Measurements from ENCODE around the gene PIH1D1. TPM values are rescaled to one million over a fixed set of nuclear protein-coding genes. Genes with fewer than 3 reads are reported as not detected.

PIH1D1 gene
- total RNA-seq, 1 donor from 2014 or later: 130 TPM

DNA sequence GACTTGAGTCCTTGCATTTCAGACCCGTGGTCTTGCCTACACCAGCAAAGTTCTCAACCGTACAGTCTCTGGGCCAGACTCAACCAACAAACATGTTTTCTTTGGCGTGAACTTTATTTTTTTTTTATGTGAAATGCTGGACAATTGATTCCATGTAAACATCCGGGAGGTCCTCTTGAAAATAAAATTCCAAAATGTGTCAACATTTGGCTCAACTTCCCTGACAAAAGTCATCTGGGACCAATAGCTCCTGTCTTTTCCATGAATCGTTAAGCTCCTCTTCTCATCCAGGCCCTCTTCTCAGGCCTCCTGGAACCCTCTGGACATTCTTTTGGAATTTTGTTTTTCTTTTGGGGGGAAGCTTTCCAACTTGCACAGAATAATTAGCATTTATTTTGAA is 4.2 kb upstream of the PIH1D1 start:
- no peak for DNase-seq (ENCODE audit: low read depth)
- TF ChIP-seq, protein P1, sequence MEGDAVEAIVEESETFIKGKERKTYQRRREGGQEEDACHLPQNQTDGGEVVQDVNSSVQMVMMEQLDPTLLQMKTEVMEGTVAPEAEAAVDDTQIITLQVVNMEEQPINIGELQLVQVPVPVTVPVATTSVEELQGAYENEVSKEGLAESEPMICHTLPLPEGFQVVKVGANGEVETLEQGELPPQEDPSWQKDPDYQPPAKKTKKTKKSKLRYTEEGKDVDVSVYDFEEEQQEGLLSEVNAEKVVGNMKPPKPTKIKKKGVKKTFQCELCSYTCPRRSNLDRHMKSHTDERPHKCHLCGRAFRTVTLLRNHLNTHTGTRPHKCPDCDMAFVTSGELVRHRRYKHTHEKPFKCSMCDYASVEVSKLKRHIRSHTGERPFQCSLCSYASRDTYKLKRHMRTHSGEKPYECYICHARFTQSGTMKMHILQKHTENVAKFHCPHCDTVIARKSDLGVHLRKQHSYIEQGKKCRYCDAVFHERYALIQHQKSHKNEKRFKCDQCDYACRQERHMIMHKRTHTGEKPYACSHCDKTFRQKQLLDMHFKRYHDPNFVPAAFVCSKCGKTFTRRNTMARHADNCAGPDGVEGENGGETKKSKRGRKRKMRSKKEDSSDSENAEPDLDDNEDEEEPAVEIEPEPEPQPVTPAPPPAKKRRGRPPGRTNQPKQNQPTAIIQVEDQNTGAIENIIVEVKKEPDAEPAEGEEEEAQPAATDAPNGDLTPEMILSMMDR (conservative IDR thresholded peaks at IDR 0.05; ENCODE audit: low read depth, low read length): no peak
- no peak overlapping the region for H3K4me3 ChIP-seq (ENCODE audit: low read depth, low read length)

DNA sequence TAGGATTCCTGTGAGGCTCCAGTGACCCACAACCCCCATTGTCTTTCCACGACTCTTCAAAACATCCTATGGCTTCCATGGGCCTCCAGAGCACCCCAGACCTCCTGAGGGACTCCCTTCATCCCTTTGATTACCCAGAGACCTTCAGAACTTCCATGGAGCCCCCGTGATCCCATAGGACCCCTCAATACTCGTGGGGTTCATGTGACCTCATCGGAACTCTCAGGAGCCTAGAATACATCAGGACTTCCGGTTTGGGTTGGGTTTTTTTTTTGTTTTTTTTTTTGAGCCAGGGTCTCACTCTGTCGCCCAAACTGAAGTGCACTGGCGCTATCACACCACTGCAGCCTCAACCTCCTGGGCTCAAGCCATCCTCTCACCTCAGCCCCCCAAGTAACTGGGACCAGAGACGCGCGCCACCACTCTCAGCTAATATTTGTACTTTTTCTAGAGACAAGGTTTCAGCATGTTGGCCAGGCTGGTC is 2.2 kb upstream of the PIH1D1 start:
- no peak for DNase-seq (ENCODE audit: low read depth)
- peak overlapping the region; percentile 98 for H3K4me3 ChIP-seq (ENCODE audit: low read depth, low read length)
- TF ChIP-seq, protein P1 (conservative IDR thresholded peaks at IDR 0.05; ENCODE audit: low read depth, low read length): no peak

DNA sequence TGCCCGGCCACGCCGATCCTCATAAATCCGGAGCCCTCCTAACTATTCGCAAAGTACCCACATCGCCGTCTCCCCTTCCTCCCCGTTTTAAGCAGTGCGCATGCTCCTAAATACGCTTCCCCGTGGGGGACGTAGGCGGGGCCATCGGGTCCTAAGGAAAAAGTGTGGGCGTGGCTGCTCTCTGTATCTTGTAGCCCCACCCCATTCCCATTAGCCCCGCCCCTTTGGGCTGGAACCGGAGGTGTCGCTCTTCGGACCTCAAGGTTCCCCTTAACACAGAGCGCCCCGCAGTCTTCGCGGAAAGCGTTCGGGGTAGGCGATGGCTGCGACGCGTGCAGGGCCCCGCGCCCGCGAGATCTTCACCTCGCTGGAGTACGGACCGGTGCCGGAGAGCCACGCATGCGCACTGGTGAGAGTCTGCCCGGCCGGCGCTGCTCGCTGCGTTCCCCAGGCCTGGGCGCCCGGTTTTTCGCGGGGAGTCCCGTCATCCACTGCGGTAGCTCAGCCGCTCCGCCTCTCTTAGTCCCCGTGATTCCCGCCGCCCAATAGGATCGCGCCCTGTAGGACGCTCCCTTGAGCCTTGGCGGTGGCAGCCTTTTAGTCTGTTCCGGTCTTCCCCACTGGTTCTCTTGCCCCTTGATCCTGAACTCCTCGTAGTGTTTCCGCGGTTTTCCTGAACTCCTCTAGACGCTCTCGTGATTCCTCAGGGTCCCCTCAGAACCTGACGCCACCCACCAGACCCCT is 1.6 kb upstream of the PIH1D1 start, which contains the start of gene ALDH16A1:
ALDH16A1 (plus strand) TSS at position 213 of the 744 bp plus-strand sequence; CDS start at position 320, 107 bp downstream.
- TF ChIP-seq, protein P1 (conservative IDR thresholded peaks at IDR 0.05; ENCODE audit: low read depth, low read length): no peak
- DNase-seq (ENCODE audit: low read depth): peak; percentile 62
- peak within 1 kb of the TSS; percentile 98 for H3K4me3 ChIP-seq (ENCODE audit: low read depth, low read length)

DNA sequence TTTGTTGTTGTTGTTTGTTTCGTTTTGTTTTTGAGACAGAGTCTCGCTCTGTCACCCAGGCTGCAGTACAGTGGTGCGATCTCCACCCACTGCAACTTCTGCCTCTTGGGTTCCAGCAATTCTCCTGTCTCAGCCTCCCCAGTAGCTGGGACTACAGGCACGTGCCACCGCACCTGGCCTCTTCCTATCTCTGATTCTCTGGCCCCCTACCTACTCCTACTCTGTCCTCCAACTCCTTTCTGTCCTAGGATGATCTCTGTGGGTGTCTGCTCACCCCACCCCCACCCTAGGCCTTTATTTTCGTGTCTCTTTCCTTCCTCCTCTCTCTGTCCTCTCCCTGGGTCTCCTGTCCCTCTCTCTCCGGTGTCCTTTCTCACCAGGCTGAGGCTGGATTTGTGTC is 1.2 kb downstream of the PIH1D1 start:
- H3K4me3 ChIP-seq (ENCODE audit: low read depth, low read length): peak overlapping the region; percentile 61
- TF ChIP-seq, protein P1 (conservative IDR thresholded peaks at IDR 0.05; ENCODE audit: low read depth, low read length): no peak
- no peak for DNase-seq (ENCODE audit: low read depth)

DNA sequence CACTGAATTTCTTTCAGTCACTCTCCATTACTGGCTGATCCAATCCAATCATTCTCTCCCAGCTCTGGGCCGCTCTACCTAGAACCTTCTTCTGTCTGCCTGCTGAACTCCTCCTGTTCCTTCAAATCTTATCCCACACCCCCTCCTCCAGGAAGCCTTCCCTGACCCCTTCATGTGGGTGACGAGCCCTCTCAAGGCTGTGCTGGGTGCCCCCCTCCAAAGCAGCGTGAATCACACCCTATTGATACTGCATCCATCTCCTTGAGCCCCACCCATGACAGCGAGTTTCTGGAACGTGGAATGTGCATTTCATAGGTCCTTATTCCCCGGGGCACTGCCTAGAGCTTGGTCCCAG is 3.2 kb downstream of the PIH1D1 start:
- TF ChIP-seq, protein P1 (conservative IDR thresholded peaks at IDR 0.05; ENCODE audit: low read depth, low read length): no peak
- no peak overlapping the region for H3K4me3 ChIP-seq (ENCODE audit: low read depth, low read length)
- DNase-seq (ENCODE audit: low read depth): no peak

DNA sequence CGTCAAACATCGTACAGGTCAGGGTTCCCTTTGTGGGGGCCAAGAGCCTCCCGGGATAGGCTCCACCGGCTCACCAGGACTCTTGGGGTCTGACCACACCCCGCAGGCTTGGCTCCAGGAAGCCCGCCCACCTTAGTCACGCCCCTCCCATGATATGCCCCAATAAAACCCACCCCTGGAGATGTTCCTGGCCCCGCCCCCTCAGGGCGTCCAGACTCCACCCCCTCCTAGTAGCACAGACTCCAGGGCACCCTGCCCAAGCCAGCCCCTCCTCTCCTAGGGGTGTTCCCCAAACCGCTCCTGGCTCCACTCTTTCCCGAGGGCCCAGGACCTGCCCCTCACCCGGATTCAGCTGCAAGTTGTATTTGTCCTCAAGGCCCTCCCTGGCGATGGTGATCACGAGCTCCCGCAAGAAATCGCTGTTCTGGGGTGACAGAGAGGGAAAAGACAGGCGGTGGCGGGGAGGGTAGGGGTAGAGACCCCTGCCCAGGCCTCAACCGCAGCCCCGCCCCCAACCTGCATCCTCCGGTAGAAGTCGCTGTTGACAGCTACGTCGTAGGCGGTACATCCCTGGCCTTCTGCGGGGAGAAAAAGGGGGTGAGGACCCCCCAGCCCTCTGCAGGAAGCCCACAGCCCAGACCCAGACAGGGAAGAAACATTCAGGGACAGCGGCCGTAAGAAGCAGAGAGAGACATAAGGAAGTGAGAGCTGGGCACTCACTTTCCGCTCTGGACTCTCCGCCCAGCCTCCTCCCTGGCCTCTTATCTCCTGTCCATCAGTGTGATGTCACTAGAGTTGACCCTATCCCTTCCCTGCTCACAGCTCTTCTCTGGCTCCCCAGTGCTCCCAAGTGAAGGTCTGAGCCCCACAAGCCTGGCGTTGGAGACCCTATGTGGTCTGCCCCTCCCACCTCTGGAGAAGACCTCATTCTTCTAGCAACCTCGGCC is 3.9 kb downstream of the PIH1D1 start:
- TF ChIP-seq, protein P1 (conservative IDR thresholded peaks at IDR 0.05; ENCODE audit: low read depth, low read length): no peak
- no peak overlapping the region for H3K4me3 ChIP-seq (ENCODE audit: low read depth, low read length)
- DNase-seq (ENCODE audit: low read depth): no peak

All from epithelial cell of proximal tubule (primary cell).